AG04450 (cell line): ENCODE results near the gene ARHGAP42. TPM values are rescaled to one million over a fixed set of nuclear protein-coding genes. Genes with fewer than 3 reads are reported as not detected.

Experiments used
- CTCF ChIA-PET: fragments of 300-600, 350-600 bp; formaldehyde crosslinking; extraction: SDS; loops from one replicate; lab custom pipeline; 2022; ENCODE audit warnings: antibody characterized with exemption, inconsistent platforms; lab: Charles Lee
- POLR2A ChIA-PET: fragments of 350-600 bp; formaldehyde crosslinking; extraction: SDS; loops from one replicate; lab custom pipeline; 2021; ENCODE audit warnings: antibody characterized with exemption, inconsistent platforms; lab: Yijun Ruan, JAX
- DNase-seq: peaks from one replicate; pipeline ENCODE4 v3.0.0-alpha.2; 2011; ENCODE audit warnings: low read depth, low spot score
- H3K27ac ChIP-seq: one replicate; pipeline ENCODE4 v1.5.1; 2012; ENCODE audit warnings: low read depth, low read length, control low read depth
- H3K27me3 ChIP-seq: one replicate; pipeline ENCODE4 v1.6.0; 2012; ENCODE audit warnings: low read length; ENCODE audit not compliant: control insufficient read depth, insufficient read depth
- H3K4me3 ChIP-seq: 2 replicates; pipeline ENCODE4 v1.5.1; 2011; ENCODE audit warnings: mild to moderate bottlenecking, low read depth, low read length, control low read depth
- H3K9me3 ChIP-seq: 2 replicates; pipeline ENCODE4 v1.5.1; 2012; ENCODE audit warnings: low read length; ENCODE audit not compliant: control insufficient read depth, insufficient read depth
- CTCF ChIP-seq: IDR thresholded peaks from 2 replicates; pipeline ENCODE4 v1.5.1; 2011; ENCODE audit warnings: low read depth, low read length, control low read depth, inconsistent platforms
- polyA plus RNA-seq: library from polyadenylated mRNA; depleted of rRNA; stranded (reverse); fragments of >200 nt; gene quantifications from 2 replicates; pipeline ENCODE4 v1.2.3, GENCODE V29; 2011

ARHGAP42 gene
- polyA plus RNA-seq, 1 experiment = 9.0 TPM

DNA sequence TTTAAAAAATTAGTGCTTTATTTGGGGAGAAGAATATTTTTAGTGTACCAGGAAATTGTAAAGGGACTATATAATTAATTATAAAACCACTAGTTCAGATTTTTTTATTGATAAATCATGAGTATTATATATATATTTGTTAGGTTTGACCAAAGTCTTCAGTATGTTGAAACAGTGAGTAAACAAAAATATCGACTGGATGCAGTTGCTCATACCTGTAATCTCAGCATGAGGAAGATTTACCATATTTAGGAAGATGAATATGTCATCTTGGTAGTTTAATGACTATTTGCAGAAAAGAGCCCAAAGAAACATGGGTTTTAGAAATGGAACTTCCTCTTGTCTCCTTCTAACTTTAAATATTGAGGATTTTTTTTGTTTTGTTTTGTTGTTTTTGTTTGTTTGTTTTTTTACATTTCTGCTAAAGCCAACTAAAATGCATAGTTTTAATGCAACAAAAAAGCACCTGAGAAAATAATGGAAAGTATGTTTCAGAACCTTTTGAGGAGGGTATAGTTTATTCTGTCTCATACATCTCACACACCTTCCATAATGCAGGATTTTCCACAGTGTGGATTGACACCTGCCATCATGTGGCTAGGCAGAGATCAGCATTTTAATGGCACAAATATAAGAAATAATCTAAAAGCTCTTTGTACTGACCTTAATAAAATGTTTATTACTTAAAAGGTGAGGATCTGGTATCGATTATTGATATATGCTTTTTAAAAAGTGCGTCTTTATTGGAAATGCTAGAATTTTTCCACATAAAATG is 114.3 kb downstream of the ARHGAP42 start:
- no peak overlapping the region for H3K27ac ChIP-seq
- DNase-seq = no peak
- no peak for TF ChIP-seq CTCF
- H3K27me3 ChIP-seq = no peaks in the 10 kb centered on the region
- H3K4me3 ChIP-seq = no peak overlapping the region
- CTCF ChIA-PET = no interaction called here
- POLR2A ChIA-PET = no interaction called here
- no peaks in the 10 kb centered on the region for H3K9me3 ChIP-seq

DNA sequence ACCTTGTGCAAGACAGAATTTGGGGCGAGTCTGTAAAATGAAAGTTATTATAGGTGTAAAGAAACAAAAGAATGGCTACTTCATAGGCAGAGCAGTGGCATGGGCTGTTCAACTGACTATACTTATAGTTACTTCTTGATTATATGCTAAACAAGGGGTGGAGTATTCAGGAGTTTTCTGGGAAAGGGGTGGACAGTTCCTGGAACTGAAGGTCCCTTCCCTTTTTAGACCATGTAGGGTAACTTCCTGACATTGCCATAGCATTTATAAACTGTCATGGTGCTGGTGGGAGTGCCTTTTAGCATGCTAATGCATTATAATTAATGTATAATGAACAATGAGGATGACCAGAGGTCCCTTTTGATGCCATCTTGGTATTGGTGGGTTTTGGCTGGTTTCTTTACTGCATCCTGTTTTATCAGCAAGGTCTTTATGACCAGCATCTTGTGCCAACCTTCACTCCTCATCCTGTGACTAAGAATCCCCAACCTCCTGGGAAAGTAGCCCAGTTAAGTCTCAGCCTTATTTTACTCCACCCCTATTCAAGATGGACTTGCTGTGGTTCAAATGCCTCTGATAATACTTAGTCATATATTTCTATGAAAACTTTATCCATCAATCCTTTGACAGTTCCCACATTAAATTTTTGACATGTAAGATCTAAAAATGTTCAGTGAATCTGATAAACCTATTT is 118.6 kb downstream of the ARHGAP42 start:
- POLR2A ChIA-PET = no interaction called here
- H3K27me3 ChIP-seq = no peaks in the 10 kb centered on the region
- CTCF ChIA-PET = no interaction called here
- TF ChIP-seq CTCF = no peak
- no peak for DNase-seq
- no peaks in the 10 kb centered on the region for H3K9me3 ChIP-seq
- no peak overlapping the region for H3K4me3 ChIP-seq
- H3K27ac ChIP-seq = no peak overlapping the region

- no peak overlapping the region for H3K4me3 ChIP-seq
- H3K9me3 ChIP-seq = no peaks in the 10 kb centered on the region
- no peak for TF ChIP-seq CTCF
- ChIA-PET POLR2A (no interaction called here), CTCF (interaction anchor here (1.1 kb wide), 1 partner anchor 123 kb away, joined by 3 read pairs; no protein-coding TSS in a partner anchor)
- H3K27ac ChIP-seq = no peak overlapping the region
- no peaks in the 10 kb centered on the region for H3K27me3 ChIP-seq
- DNase-seq = no peak
Measured at GRCh38 chr11:100806296-100806695, 119.2 kb downstream of the ARHGAP42 start.

DNA sequence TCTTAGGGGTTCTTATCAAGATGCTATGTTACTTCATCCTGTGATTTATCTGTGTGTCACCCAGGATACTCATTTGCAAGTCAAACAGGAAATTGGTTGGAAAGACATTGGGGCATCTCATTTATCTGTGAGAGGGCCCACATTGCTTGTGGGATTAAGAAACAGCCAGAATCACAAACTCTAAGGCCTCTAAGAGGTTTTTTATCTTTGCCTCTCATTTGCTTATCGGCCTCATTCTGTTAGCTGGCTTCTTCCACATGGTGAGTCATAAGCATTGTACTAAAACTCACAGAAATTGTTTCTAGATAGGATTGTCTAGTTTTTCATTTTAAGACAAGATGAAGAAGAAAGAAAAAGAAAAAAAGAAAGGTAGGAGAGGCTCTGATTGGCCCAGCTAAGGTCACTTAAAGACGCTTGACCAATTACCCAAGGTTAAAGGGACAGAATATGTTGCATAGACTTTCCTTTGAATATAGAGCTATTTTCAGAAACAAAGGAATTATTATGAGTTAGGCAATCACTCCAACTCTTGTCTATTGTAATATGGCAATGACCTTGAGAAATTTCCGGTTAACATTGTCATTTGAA is 121.9 kb downstream of the ARHGAP42 start:
- H3K27ac ChIP-seq = no peak overlapping the region
- POLR2A ChIA-PET = interaction anchor here (0.7 kb wide), 1 partner anchor 1457 kb away, joined by 8 read pairs; no protein-coding TSS in a partner anchor
- H3K4me3 ChIP-seq = no peak overlapping the region
- TF ChIP-seq CTCF = no peak
- no peak for DNase-seq
- H3K9me3 ChIP-seq = no peaks in the 10 kb centered on the region
- CTCF ChIA-PET = interaction anchor here (2.3 kb wide), 1 partner anchor 127 kb away, joined by 6 read pairs; no protein-coding TSS in a partner anchor
- no peaks in the 10 kb centered on the region for H3K27me3 ChIP-seq
